Activated naive CD8-positive, alpha-beta T cell treated with anti-CD3 and anti-CD28 coated beads for 36 hours (primary cell): ENCODE measurements around the gene AGBL1. TPM values are rescaled to one million over a fixed set of nuclear protein-coding genes. Genes with fewer than 3 reads are reported as not detected.

ENCODE experiments used
- DNase-seq: peaks from one replicate; pipeline ENCODE4 v3.0.0; 2021
- H3K27ac Mint-ChIP-seq: one replicate; pipeline ENCODE4 v1.8.0; 2022; ENCODE audit warnings: mild to moderate bottlenecking, moderate library complexity, mixed read lengths
- H3K27me3 Mint-ChIP-seq: one replicate; pipeline ENCODE4 v1.8.0; 2022; ENCODE audit warnings: mild to moderate bottlenecking, mixed read lengths
- H3K36me3 Mint-ChIP-seq: one replicate; pipeline ENCODE4 v1.8.0; 2021; ENCODE audit warnings: mild to moderate bottlenecking, mixed read lengths
- H3K4me1 Mint-ChIP-seq: one replicate; pipeline ENCODE4 v1.8.0; 2021; ENCODE audit warnings: mixed read lengths
- H3K4me3 Mint-ChIP-seq: one replicate; pipeline ENCODE4 v1.8.0; 2022; ENCODE audit warnings: mild to moderate bottlenecking, moderate library complexity, mixed read lengths
- H3K9me3 Mint-ChIP-seq: one replicate; pipeline ENCODE4 v1.8.0; 2022; ENCODE audit warnings: mixed read lengths
- total RNA-seq, 2 experiments: library from RNA; stranded (reverse); gene quantifications; one replicate each; pipeline ENCODE4 v1.2.3, GENCODE V29; 2021

The AGBL1 gene
- total RNA-seq, 2 experiments from 2014 or later, result not detected

DNA sequence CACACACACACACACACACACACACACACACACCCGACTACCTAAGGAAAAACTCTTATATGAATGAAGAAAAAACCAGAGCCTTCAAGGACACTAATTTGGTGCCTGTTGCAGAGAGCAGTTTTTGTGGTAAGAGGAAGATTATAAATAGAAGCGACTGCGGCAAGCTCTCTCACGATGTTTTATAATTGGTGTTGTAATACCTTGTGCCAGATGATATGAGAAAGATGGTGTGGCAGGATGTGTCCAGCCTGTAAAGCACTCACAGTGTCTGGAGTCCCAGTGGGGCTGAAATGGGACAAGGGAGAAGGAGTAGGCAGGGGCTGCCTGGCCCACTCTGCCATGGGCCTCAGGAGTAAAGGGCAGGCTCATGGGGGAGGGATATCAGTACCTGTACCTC is 839.9 kb downstream of the AGBL1 start:
- Mint-ChIP-seq H3K27me3 (peaks cover 10% of the 10 kb centered on the region), H3K9me3 (no peaks in the 10 kb centered on the region), H3K27ac (no peak overlapping the region), H3K4me3 (no peak overlapping the region), H3K4me1 (no peaks in the 10 kb centered on the region), H3K36me3 (no peaks in the 10 kb centered on the region)
- DNase-seq, result no peak

DNA sequence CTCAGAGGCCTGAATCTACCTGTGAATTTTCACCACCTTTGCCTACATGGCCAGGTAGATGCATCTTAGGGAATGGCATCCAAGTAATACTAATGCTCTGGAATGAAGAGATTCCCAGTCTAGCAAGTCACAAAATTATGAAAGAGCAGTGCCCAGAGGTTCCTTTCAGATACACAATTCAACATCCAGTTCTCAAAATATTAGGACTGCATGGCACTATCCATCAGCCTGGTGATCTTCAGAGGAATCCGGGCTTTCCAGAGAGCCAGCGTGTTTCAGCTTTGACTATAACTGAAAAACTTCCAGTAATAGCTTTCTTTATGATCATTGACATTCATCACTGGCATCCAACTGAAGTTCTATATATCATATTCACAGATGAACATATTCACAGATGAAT is 849.8 kb downstream of the AGBL1 start:
- no peaks in the 10 kb centered on the region for H3K4me1 Mint-ChIP-seq
- no peaks in the 10 kb centered on the region for H3K36me3 Mint-ChIP-seq
- H3K27me3 Mint-ChIP-seq, result peaks cover 7% of the 10 kb centered on the region
- no peak overlapping the region for H3K27ac Mint-ChIP-seq
- H3K4me3 Mint-ChIP-seq, result no peak overlapping the region
- DNase-seq, result no peak
- H3K9me3 Mint-ChIP-seq, result no peaks in the 10 kb centered on the region

DNA sequence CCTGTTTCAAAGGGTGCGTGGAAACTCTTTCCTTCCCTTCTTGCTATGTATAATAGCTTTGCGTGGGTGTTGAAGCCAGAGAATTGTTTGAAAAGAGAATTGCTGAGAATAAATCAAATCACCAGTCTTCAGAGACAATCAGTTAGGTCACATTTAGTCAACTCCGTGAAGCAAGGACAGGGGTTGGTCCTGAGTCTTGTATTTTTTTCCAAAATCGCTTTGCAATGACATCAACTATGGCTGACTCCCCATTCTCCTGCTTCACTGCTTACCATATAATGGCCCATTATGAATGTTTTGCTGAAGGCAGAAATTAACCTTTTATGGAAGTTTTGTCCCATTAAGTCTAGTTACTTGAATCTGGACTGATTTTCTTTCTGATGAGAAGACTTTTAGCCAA is 852.8 kb downstream of the AGBL1 start:
- Mint-ChIP-seq H3K4me3 (no peak overlapping the region), H3K9me3 (no peaks in the 10 kb centered on the region), H3K4me1 (no peaks in the 10 kb centered on the region), H3K27me3 (peaks cover 17% of the 10 kb centered on the region), H3K36me3 (no peaks in the 10 kb centered on the region), H3K27ac (no peak overlapping the region)
- DNase-seq, result no peak

DNA sequence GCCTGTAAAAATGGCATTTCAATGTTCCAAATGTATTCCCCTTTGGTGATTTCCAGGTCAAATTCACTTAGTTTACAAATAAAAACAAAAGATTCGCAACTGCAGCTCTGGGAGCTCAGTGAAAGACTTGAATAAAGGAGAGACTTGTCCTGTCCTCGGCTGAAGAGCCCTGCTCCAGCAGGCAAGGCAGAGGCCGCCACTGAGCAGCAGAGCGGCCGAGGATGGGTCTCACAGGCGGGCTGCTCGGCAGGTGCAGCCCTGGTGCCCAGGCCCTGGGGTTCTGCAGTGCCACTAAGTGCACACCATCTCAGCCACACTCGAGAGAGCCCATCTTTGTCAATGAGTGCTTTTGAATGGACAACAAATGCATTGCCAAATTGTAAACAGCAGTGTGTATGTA is 856.2 kb downstream of the AGBL1 start:
- no peaks in the 10 kb centered on the region for H3K36me3 Mint-ChIP-seq
- H3K27me3 Mint-ChIP-seq, result peaks cover 17% of the 10 kb centered on the region
- H3K4me1 Mint-ChIP-seq, result no peaks in the 10 kb centered on the region

DNA sequence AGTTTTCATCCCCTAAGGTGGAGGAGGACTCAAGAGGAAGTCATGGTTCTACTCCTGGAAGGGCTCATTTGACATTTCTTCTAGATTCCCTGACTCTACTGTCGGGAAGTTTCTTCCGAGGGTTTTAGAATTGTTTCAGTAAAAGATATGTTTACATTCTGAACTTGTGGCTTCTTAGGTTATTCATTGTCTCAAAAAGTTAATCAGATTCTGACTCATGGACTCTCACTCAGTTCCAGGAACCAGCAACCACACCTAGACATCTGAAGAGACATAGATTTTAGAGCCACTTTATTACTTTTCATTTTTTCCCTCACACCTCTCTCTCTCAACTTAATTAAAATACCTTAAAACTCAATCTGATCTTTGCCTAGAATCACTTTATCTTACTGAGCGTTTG is 862.6 kb downstream of the AGBL1 start:
- DNase-seq, result no peak
- H3K4me1 Mint-ChIP-seq, result no peaks in the 10 kb centered on the region
- H3K27ac Mint-ChIP-seq, result no peak overlapping the region
- H3K9me3 Mint-ChIP-seq, result no peaks in the 10 kb centered on the region
- H3K4me3 Mint-ChIP-seq, result no peak overlapping the region
- H3K27me3 Mint-ChIP-seq, result peaks cover 7% of the 10 kb centered on the region
- no peaks in the 10 kb centered on the region for H3K36me3 Mint-ChIP-seq

More for the DNA sequence above, 856.2 kb downstream of the AGBL1 start:
- Mint-ChIP-seq H3K9me3 (no peaks in the 10 kb centered on the region), H3K4me3 (no peak overlapping the region), H3K27ac (no peak overlapping the region)
- DNase-seq, result no peak

DNA sequence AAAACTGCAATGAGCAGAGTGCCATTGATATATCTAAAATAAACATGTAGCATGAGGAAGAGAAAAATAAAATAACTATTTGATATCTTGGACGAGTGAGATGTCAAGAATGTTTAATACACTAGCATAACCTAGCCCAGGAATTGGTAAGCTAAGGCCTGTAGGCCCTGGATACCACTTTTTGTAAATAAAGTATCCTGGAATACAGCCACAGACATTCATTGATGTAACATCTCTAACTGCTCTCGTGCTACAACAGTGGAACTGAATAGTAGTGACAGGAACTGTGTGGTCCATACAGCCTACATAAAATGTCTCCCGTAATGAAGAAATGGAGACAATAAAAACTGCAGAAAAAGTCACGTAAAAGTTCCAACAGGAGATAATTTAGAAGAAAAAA is 869.0 kb downstream of the AGBL1 start:
- H3K4me1 Mint-ChIP-seq, result no peaks in the 10 kb centered on the region
- no peak for DNase-seq
- no peak overlapping the region for H3K4me3 Mint-ChIP-seq
- H3K9me3 Mint-ChIP-seq, result no peaks in the 10 kb centered on the region
- no peaks in the 10 kb centered on the region for H3K36me3 Mint-ChIP-seq
- H3K27ac Mint-ChIP-seq, result no peak overlapping the region
- H3K27me3 Mint-ChIP-seq, result no peaks in the 10 kb centered on the region

DNA sequence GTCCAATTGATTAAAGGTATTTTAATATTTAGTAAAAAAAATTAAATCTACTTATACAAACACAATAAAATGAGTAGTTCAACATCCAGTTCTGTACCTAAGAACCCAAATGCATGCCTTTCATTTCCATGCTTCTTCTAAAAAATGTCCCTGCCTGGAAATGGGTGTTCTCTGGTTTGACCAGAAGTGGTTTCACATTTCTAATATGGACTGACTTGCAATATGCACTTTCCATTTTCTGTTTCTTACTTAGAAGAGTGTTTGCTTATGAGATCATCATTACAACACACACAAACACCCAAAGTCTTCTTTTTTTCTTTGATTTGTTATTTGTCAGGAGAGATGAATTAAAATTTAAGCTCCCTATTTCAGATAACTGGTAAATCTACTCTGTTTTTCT is 879.6 kb downstream of the AGBL1 start:
- no peak overlapping the region for H3K27ac Mint-ChIP-seq
- no peaks in the 10 kb centered on the region for H3K9me3 Mint-ChIP-seq

DNA sequence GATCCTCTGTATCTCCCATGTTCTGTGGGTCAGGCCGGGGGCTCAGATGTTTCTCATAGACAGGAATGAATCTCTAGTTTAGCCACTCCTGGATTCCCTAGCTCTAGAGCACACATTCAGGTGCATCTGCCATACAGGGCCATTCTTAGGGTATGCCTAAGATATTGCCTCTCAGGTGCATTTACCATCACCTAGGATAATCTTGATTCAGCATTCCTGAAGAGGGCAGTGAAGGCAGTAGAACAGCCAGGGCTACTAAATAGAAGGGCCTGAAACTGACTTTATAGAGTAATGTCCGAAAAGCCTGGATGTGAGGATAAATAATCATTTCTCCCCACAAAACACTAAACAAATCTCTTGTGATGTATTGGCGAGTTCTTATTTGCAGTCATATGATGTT is 882.0 kb downstream of the AGBL1 start:
- H3K27ac Mint-ChIP-seq, result no peak overlapping the region
- H3K9me3 Mint-ChIP-seq, result no peaks in the 10 kb centered on the region
- H3K4me1 Mint-ChIP-seq, result no peaks in the 10 kb centered on the region
- no peaks in the 10 kb centered on the region for H3K36me3 Mint-ChIP-seq
- DNase-seq, result no peak
- H3K27me3 Mint-ChIP-seq, result no peaks in the 10 kb centered on the region
- H3K4me3 Mint-ChIP-seq, result no peak overlapping the region

More for the DNA sequence above, 879.6 kb downstream of the AGBL1 start:
- Mint-ChIP-seq H3K4me3 (no peak overlapping the region), H3K36me3 (no peaks in the 10 kb centered on the region), H3K27me3 (peaks cover 4% of the 10 kb centered on the region), H3K4me1 (no peaks in the 10 kb centered on the region)
- DNase-seq, result no peak

DNA sequence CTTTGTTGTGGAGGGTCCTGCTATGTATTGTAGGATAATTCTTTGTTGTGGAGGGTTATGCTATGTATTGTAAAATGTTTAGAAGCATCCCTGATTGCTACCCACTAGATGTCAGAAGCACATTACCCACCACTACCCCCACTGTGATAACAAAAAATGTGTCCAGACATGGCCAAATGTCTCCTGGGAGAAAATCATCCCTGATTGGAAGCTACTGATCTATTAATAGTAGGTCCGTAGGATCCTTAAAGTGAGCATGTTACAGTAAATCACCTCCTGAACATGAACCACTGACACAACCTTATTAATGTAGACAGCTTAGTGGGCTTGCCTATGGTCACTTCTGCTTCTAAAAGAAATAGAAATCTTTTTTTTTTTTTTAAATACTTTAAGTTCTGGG is 884.6 kb downstream of the AGBL1 start:
- DNase-seq, result no peak
- Mint-ChIP-seq H3K36me3 (no peaks in the 10 kb centered on the region), H3K9me3 (peaks cover 2% of the 10 kb centered on the region)

DNA sequence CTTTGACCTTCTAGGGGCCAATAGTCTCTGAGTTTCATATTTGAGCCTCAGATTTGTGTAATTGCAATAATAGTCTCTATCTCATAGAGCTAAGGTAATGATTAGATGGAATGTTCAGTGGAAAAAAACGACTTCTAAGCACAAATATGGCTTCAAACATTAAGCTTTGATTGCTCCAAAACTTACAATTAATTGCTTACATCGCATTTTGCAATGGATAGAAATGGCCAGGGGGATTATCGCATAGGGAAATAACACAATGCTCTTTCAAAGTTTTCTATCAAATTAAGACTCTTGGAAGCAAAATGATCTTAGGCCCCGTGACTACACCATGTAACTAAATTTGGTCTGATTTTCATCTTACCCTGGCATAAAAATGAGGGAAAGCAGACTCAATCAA is 888.6 kb downstream of the AGBL1 start:
- Mint-ChIP-seq H3K36me3 (no peaks in the 10 kb centered on the region), H3K4me1 (no peaks in the 10 kb centered on the region), H3K27me3 (peaks cover 3% of the 10 kb centered on the region), H3K9me3 (peaks cover 2% of the 10 kb centered on the region), H3K4me3 (no peak overlapping the region), H3K27ac (no peak overlapping the region)
- DNase-seq, result no peak

More for the DNA sequence above, 884.6 kb downstream of the AGBL1 start:
- no peaks in the 10 kb centered on the region for H3K4me1 Mint-ChIP-seq
- H3K4me3 Mint-ChIP-seq, result no peak overlapping the region
- no peaks in the 10 kb centered on the region for H3K27me3 Mint-ChIP-seq
- H3K27ac Mint-ChIP-seq, result no peak overlapping the region

DNA sequence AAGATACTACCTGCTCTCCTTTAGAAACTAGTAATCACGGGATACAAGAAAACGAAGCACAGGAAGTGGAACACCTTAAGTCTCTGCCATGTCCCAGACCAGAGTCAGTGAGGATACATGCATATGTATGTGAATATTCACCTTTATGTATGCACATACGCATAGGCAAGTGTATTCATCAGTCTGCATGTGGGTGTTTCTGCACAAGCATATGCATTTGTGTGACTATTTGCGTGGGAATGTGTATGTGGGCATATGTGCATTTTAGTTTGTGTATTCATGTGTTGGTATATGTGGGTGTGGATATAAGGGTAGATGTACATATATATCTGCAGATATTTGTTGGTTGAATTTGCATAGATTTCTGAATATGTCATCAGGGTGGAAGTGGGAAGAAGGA is 889.7 kb downstream of the AGBL1 start:
- Mint-ChIP-seq H3K4me3 (no peak overlapping the region), H3K36me3 (no peaks in the 10 kb centered on the region), H3K9me3 (peaks cover 2% of the 10 kb centered on the region), H3K4me1 (no peaks in the 10 kb centered on the region), H3K27me3 (peaks cover 3% of the 10 kb centered on the region), H3K27ac (no peak overlapping the region)
- DNase-seq, result no peak

DNA sequence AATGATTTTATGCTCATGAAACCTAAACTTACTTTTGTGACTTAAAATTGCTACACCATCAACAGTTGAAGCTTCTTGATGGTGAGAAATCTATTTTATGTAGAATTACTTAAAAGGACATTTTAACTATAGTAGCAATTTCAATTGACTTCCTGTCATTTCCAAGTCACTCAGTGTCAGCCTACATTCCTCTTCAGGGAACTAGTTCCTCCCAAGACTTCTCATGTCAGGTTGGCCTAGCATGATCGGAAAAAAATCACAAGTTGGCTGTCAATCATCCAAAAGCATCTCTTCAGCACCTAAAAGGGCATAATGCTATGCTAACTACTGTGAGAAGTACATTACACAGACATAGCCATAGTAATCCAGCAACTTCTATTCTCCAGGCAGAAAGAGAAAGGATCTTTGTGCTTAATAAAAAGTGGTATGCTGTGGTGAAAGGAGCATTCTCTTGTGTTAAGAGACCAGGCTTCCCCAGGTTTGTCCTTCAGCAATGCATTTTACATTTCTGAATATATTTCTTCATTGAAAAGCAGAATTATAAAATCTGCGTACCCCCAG is 893.7 kb downstream of the AGBL1 start:
- Mint-ChIP-seq H3K4me1 (no peaks in the 10 kb centered on the region), H3K36me3 (no peaks in the 10 kb centered on the region), H3K27me3 (peaks cover 3% of the 10 kb centered on the region), H3K4me3 (no peak overlapping the region), H3K9me3 (no peaks in the 10 kb centered on the region), H3K27ac (no peak overlapping the region)
- no peak for DNase-seq

DNA sequence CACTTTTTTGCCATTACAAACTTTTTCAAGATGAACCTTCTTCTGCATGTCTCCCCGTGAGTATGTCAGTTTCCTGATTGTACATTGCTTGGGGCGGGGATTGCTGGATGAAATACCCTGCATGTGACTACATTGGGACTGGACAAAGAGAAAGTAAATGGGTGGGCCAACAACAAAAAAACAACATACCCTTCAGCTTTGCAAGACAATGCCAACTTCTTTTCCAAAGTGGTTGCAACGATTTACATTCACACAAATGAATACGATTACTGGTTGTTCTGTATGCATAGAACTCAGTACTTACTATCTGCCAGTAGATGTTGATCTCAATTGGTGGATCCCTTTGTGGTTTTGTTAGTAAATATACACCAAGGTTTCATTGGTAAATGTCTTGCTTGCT is 908.4 kb downstream of the AGBL1 start:
- peaks cover 18% of the 10 kb centered on the region for H3K27me3 Mint-ChIP-seq
- DNase-seq, result no peak
- no peaks in the 10 kb centered on the region for H3K4me1 Mint-ChIP-seq
- no peaks in the 10 kb centered on the region for H3K36me3 Mint-ChIP-seq
- no peak overlapping the region for H3K4me3 Mint-ChIP-seq
- H3K9me3 Mint-ChIP-seq, result no peaks in the 10 kb centered on the region
- no peak overlapping the region for H3K27ac Mint-ChIP-seq

DNA sequence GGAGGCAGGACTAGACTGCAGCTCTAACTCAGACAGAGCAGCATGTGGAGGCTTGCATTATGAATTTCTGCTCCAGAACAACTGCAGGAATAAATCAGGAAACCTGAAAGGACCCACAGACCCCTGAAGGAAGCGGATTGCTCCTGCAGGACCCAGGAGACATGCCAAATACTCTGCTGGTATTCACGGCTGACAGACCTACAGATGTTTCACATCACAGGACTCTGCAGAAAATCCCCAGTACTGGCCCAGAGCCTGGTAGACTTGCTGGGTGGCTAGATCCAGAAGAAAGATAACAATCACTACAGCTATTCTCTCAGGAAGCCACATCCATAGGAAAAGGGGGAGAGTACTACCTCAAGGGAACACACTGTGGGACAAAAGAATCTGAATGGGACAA is 942.1 kb downstream of the AGBL1 start:
- Mint-ChIP-seq H3K4me3 (no peak overlapping the region), H3K27ac (no peak overlapping the region), H3K36me3 (peaks cover 1% of the 10 kb centered on the region), H3K27me3 (peaks cover 11% of the 10 kb centered on the region), H3K4me1 (no peaks in the 10 kb centered on the region), H3K9me3 (peaks cover 28% of the 10 kb centered on the region)
- DNase-seq, result no peak

DNA sequence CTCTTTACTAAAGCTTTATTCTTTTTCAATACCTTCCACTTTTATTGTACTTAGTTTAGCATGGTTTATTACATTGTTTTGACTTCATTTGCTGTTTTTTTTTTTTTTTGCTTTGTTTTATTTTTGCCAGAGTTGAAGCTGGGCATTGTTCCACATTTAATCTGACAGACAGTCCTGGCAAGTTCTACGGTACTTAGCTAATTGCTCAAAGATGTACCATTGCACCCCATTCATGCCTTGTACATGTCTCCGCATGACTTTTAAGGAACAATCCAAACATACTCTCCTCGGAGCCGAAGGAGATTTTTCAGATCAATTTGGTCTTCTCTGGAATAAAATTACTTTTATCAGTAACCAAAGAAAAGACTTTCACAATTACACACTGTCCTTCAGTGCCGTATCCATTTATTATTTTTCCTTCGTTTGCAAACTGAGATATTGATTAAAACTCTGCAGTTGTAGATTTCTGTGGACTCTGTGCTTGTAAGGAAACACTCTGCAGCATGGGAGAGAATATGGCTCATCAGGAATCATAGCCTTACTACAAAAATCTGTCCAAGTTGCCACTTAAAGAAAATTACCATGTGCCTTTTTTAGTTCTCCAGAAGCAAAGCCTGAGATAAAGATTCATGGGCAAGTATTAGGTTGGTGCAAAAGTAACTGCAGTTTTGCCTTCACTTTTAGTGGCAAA is 952.0 kb downstream of the AGBL1 start:
- no peak overlapping the region for H3K4me3 Mint-ChIP-seq
- no peak overlapping the region for H3K27ac Mint-ChIP-seq

DNA sequence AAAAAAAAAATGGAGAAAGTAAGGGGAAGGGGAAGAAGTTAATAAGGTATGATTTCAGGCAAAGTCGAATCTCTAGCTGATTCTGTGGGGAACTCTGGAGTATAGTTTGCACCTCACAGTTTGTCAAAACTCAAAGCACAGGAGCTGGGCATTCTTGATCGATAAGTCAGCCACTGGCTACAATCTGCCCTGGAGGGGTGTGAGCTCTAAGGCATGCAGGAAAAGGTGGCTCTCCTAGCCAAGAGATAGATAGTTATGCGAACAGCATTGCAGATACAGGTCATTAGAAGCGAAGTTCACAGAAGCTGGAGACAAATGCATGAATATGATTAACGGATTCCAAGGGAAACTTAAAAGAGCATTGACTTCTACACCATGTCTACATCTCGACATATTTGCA is 952.6 kb downstream of the AGBL1 start:
- no peak overlapping the region for H3K27ac Mint-ChIP-seq
- H3K4me3 Mint-ChIP-seq, result no peak overlapping the region
- no peak for DNase-seq
- H3K27me3 Mint-ChIP-seq, result peaks cover 7% of the 10 kb centered on the region
- H3K4me1 Mint-ChIP-seq, result no peaks in the 10 kb centered on the region
- H3K36me3 Mint-ChIP-seq, result no peaks in the 10 kb centered on the region
- no peaks in the 10 kb centered on the region for H3K9me3 Mint-ChIP-seq

More for the DNA sequence above, 952.0 kb downstream of the AGBL1 start:
- no peaks in the 10 kb centered on the region for H3K36me3 Mint-ChIP-seq
- H3K9me3 Mint-ChIP-seq, result peaks cover under 1% of the 10 kb centered on the region
- no peak for DNase-seq
- peaks cover 7% of the 10 kb centered on the region for H3K27me3 Mint-ChIP-seq
- no peaks in the 10 kb centered on the region for H3K4me1 Mint-ChIP-seq
